ENCODE measurements around the gene CDRT15.
"Not testable (repeated sequence)": the region's sequence is repeated elsewhere in the genome, so short reads cannot be mapped to it uniquely, and the experiment has no call there.

The CDRT15 gene

GRCh38 chr17:14236762-14237161 lies at the start of gene CDRT15:
Gene CDRT15, minus strand, starts transcription at chr17:14236862. Its CDS starts 29 bp downstream, at chr17:14236833.
- DNase-seq, result not testable (repeated sequence)

- DNase-seq, result no peak
Measured at GRCh38 chr17:14282726-14283125, 46.1 kb upstream of the CDRT15 start.

GRCh38 chr17:14281530-14281929 lies 44.9 kb upstream of the CDRT15 start:
- DNase-seq, result no peak

- DNase-seq, result no peak
Measured at GRCh38 chr17:14276535-14277250, 40.0 kb upstream of the CDRT15 start.

GRCh38 chr17:14270508-14270907 lies 33.8 kb upstream of the CDRT15 start:
- no peak for DNase-seq

GRCh38 chr17:14269473-14269872 lies 32.8 kb upstream of the CDRT15 start:
- DNase-seq, result no peak

- DNase-seq, result no peak
Measured at GRCh38 chr17:14268264-14268663, 31.6 kb upstream of the CDRT15 start.

GRCh38 chr17:14261406-14261805 lies 24.7 kb upstream of the CDRT15 start:
- DNase-seq, result no peak

GRCh38 chr17:14245629-14246028 lies 9.0 kb upstream of the CDRT15 start:
- DNase-seq, result no peak

- DNase-seq, result no peak
Measured at GRCh38 chr17:14245002-14245401, 8.3 kb upstream of the CDRT15 start.

- not testable (repeated sequence) for DNase-seq
Measured at GRCh38 chr17:14239271-14239670, 2.6 kb upstream of the CDRT15 start.

- DNase-seq, result not testable (repeated sequence)
Measured at GRCh38 chr17:14236032-14236431, 630 bp downstream of the CDRT15 start.

- not testable (repeated sequence) for DNase-seq
Measured at GRCh38 chr17:14235047-14235446, 1.6 kb downstream of the CDRT15 start.

GRCh38 chr17:14231187-14231586 lies 5.5 kb downstream of the CDRT15 start:
- not testable (repeated sequence) for DNase-seq

GRCh38 chr17:14228903-14229302 lies 7.8 kb downstream of the CDRT15 start:
- DNase-seq, result no peak

- no peak for DNase-seq
Measured at GRCh38 chr17:14227052-14227451, 9.6 kb downstream of the CDRT15 start.

GRCh38 chr17:14225254-14225980 lies 11.2 kb downstream of the CDRT15 start:
- DNase-seq, result no peak

- no peak for DNase-seq
Measured at GRCh38 chr17:14222611-14223010, 14.1 kb downstream of the CDRT15 start.

- DNase-seq, result no peak
Measured at GRCh38 chr17:14214271-14214670, 22.4 kb downstream of the CDRT15 start.

- no peak for DNase-seq
Measured at GRCh38 chr17:14212401-14212800, 24.3 kb downstream of the CDRT15 start.

- DNase-seq, result no peak
Measured at GRCh38 chr17:14211801-14212200, 24.9 kb downstream of the CDRT15 start.

GRCh38 chr17:14211246-14211645 lies 25.4 kb downstream of the CDRT15 start:
- DNase-seq, result no peak

- DNase-seq, result no peak
Measured at GRCh38 chr17:14209215-14209614, 27.4 kb downstream of the CDRT15 start.

- no peak for DNase-seq
Measured at GRCh38 chr17:14207791-14208190, 28.9 kb downstream of the CDRT15 start.
